Naive thymus-derived CD8-positive, alpha-beta T cell (primary cell): ENCODE results near the gene KIAA1191. TPM values are rescaled to one million over a fixed set of nuclear protein-coding genes. Genes with fewer than 3 reads are reported as not detected.
A peak's percentile ranks its signal among the peaks of the same experiment; 100 is the strongest.

Experiments
- ATAC-seq, 2 donors: fragments of 150-1000 bp; cut with Tn5 transposase in 1 of 2; sonication (Bioruptor Pico), chemical (Tn5 transposase) in 1 of 2; 1 replicate in 1 of 2; 2 replicates in 1 of 2; pipeline ENCODE4 v1.10.0; 2021; ENCODE audit warnings: mild to moderate bottlenecking in 2 of 2, moderate library complexity in 2 of 2
- POLR2A ChIA-PET: fragments of 350-600 bp; sonication (Branson Sonifier 250); formaldehyde crosslinking; loops from one replicate; lab custom pipeline; 2021; ENCODE audit warnings: antibody characterized with exemption; lab: Charles Lee
- DNase-seq, 10 donors: peaks; one replicate each; pipeline versions ENCODE4 v3.0.0 to v3.0.0-alpha.2; 2020 to 2022
- H3K27ac Mint-ChIP-seq, 10 donors: one replicate each; pipeline ENCODE4 v1.8.0; 2020 to 2022; ENCODE audit warnings: mild to moderate bottlenecking in 10 of 10, mixed read lengths in 10 of 10, moderate library complexity in 4 of 10, inconsistent platforms in 1 of 10
- H3K27me3 Mint-ChIP-seq, 5 donors: one replicate each; pipeline ENCODE4 v1.8.0; 2021 to 2022; ENCODE audit warnings: mixed read lengths in 5 of 5
- H3K36me3 Mint-ChIP-seq, 3 donors: one replicate each; pipeline ENCODE4 v1.8.0; 2020 to 2022; ENCODE audit warnings: mixed read lengths in 3 of 3, mild to moderate bottlenecking in 2 of 3, inconsistent platforms in 1 of 3
- H3K4me1 Mint-ChIP-seq, 4 donors: one replicate each; pipeline ENCODE4 v1.8.0; 2021 to 2022; ENCODE audit warnings: mixed read lengths in 4 of 4
- H3K4me3 Mint-ChIP-seq, 10 donors: one replicate each; pipeline ENCODE4 v1.8.0; 2020 to 2022; ENCODE audit warnings: mild to moderate bottlenecking in 10 of 10, mixed read lengths in 10 of 10, moderate library complexity in 6 of 10, inconsistent platforms in 1 of 10
- H3K9me3 Mint-ChIP-seq, 9 donors: one replicate each; pipeline ENCODE4 v1.8.0; 2020 to 2022; ENCODE audit warnings: mixed read lengths in 9 of 9, mild to moderate bottlenecking in 3 of 9, inconsistent platforms in 1 of 9, moderate library complexity in 1 of 9
- polyA plus RNA-seq, 3 donors: library from polyadenylated mRNA; unstranded; fragments of 300-500 nt; fragmentation: Illumina TruSeq; gene quantifications; one replicate each; pipeline ENCODE4 v1.2.3, GENCODE V29; 2021
- total RNA-seq, 8 experiments: library from RNA in 2 of 8; stranded (reverse) in 2 of 8; gene quantifications; one replicate each; pipeline ENCODE4 v1.2.3 and lab custom pipeline; 2021 to 2026

KIAA1191 gene
- total and polyA plus RNA-seq, 5 experiments from 2014 or later: 42.3 to 78.8 (median 50.7) TPM

- no peak for DNase-seq
- H3K4me1 Mint-ChIP-seq: peaks cover 0 to 5% (median 0%) of the 10 kb centered on the region in 4 donors
- no peak overlapping the region for H3K4me3 Mint-ChIP-seq
- peak overlapping the region in 2 of 10 donors; percentile 19 to 24 for H3K27ac Mint-ChIP-seq
- no peak for ATAC-seq
- POLR2A ChIA-PET: no interaction called here
- H3K9me3 Mint-ChIP-seq: no peaks in the 10 kb centered on the region
- H3K36me3 Mint-ChIP-seq: peaks cover 0 to 28% (median 2%) of the 10 kb centered on the region in 3 donors
- H3K27me3 Mint-ChIP-seq: no peaks in the 10 kb centered on the region
Observed at GRCh38 chr5:176373100-176373818, 11.7 kb upstream of the KIAA1191 start.

GRCh38 chr5:176371621-176372539, 10.3 kb upstream of the KIAA1191 start:
- ATAC-seq: no peak
- H3K27me3 Mint-ChIP-seq: no peaks in the 10 kb centered on the region
- H3K27ac Mint-ChIP-seq: peak overlapping the region in 2 of 10 donors; percentile 25 to 31
- H3K4me3 Mint-ChIP-seq: no peak overlapping the region
- H3K9me3 Mint-ChIP-seq: no peaks in the 10 kb centered on the region
- H3K4me1 Mint-ChIP-seq: peaks cover 7 to 10% (median 8%) of the 10 kb centered on the region in 4 donors
- peaks cover 0 to 36% (median 2%) of the 10 kb centered on the region in 3 donors for H3K36me3 Mint-ChIP-seq
- no peak for DNase-seq
- POLR2A ChIA-PET: interaction anchor here (0.9 kb wide), 1 partner anchor 11 kb away, joined by 4 read pairs; no protein-coding TSS in a partner anchor

- Mint-ChIP-seq H3K27ac (no peak overlapping the region), H3K9me3 (no peaks in the 10 kb centered on the region), H3K4me1 (peaks cover 7 to 13% (median 11%) of the 10 kb centered on the region in 4 donors), H3K27me3 (no peaks in the 10 kb centered on the region), H3K4me3 (no peak overlapping the region), H3K36me3 (peaks cover 0 to 36% (median 2%) of the 10 kb centered on the region in 3 donors)
- ATAC-seq (no peak), DNase-seq (no peak)
- POLR2A ChIA-PET: interaction anchor here (0.9 kb wide), 1 partner anchor 8 kb away, joined by 3 read pairs; the partner anchor contains the start of gene KIAA1191
Observed at GRCh38 chr5:176369934-176370711, 8.6 kb upstream of the KIAA1191 start.

DNA sequence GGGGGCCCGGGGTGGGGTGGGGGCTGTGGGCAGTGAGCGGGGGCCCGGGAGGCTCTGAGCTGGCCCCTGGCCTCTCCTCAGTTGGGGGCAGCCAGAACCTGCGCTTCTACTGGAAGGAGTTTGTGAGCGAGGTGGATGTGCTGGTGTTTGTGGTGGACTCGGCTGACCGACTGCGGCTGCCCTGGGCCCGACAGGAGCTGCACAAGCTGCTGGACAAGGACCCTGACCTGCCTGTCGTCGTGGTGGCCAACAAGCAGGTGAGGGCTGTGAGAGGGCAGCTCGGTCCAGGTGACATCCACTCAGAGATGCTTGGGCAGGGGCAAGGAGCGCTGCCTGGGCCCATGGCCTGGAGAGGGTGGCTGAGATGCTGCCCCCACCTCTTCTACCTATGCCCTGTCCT, 7.2 kb upstream of the KIAA1191 start:
- POLR2A ChIA-PET: interaction anchor here (2.5 kb wide), 1 partner anchor 13 kb away, joined by 6 read pairs; no protein-coding TSS in a partner anchor
- no peaks in the 10 kb centered on the region for H3K9me3 Mint-ChIP-seq
- no peaks in the 10 kb centered on the region for H3K27me3 Mint-ChIP-seq
- H3K4me1 Mint-ChIP-seq: peaks cover 7 to 21% (median 15%) of the 10 kb centered on the region in 4 donors
- ATAC-seq (no peak), DNase-seq (no peak)
- H3K27ac Mint-ChIP-seq: no peak overlapping the region
- H3K36me3 Mint-ChIP-seq: peaks cover 0 to 36% (median 2%) of the 10 kb centered on the region in 3 donors
- H3K4me3 Mint-ChIP-seq: no peak overlapping the region

DNA sequence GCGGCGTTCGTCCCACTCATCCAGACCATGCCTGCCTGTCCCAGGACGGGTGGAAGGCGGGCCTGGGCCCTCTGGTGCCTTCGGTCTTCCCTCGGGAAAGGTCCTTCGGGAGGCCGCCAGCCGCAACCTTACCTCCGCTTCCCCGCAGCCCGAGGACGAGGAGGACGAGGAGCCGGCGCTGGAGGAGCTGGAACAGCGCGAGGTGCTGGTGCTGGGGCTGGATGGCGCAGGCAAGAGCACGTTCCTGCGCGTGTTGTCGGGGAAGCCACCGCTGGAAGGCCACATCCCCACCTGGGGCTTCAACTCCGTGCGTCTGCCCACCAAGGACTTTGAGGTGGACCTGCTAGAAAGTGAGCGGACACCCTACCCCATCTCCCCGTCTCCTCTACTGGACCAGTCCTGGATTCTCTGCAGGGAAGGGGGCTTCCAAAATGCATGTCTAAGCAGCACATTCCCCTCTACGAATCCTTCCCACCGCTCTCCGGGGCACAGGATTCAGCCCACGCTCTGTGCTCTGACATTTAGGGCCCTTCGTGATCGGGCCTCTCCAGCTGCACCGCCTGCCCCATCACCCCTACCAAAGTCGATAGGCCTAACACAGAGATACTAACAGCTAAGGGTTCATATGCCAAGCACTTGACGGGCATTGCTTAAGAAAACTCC, 4.8 kb upstream of the KIAA1191 start:
- Mint-ChIP-seq H3K4me1 (peaks cover 14 to 35% (median 23%) of the 10 kb centered on the region in 4 donors), H3K36me3 (peaks cover 0 to 27% (median 0%) of the 10 kb centered on the region in 3 donors), H3K27ac (peak overlapping the region in 9 of 10 donors; percentile 1 to 81 (median 65)), H3K4me3 (peak overlapping the region; percentile 60 to 91 (median 80)), H3K9me3 (no peaks in the 10 kb centered on the region), H3K27me3 (no peaks in the 10 kb centered on the region)
- ATAC-seq: no peak
- POLR2A ChIA-PET: interaction anchor here (0.7 to 2.5 kb wide), 3 partner anchors 11 to 48 kb away, joined by 4 to 9 read pairs (median 6); no protein-coding TSS in a partner anchor
- no peak for DNase-seq

DNA sequence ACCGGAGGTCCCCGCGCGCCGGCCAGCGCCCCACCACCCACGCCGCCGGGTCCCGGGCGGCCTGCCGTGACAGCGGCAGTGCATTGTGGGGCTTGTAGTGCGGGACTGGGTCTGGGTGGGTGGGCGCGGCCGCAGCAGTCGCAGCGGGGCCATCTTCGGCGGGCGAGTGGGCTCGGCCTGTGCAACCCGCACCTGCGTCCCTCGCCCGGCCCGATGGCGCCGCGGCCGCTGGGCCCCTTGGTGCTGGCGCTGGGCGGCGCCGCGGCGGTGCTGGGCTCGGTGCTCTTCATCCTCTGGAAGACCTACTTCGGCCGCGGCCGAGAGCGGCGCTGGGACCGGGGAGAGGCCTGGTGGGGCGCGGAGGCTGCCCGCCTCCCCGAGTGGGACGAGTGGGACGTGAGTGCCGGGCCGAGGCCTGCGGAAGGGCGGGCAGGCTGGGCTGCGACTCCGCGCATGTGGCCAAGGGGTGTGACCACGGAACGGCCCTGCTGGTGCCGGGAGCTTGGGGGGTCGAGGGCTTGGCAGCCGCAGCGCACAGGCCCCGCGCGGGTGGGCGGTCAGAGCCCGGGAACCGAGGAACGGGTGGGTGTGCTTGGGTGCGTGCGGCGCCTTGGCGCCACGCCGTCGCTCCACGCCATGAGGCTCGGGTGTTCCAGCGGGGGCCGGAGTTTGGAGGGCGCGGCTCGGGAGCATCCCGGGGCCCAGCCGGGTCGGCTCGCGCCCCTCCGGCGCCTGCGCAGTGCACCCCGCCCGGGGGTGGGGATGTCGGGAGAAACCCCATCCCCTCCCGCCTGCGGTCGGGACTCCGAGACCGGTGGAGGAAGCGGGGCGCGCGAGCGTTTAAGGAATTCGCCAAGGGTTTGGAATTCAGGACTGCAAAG, 4.0 kb upstream of the KIAA1191 start, which contains the start of gene ARL10:
TSS of gene ARL10 (plus strand) at position 137 of the 881 bp plus-strand sequence. CDS start at position 214, 77 bp downstream.
- H3K36me3 Mint-ChIP-seq: peaks cover 0 to 21% (median 0%) of the 10 kb centered on the region in 3 donors
- peak; percentile 11 to 51 for ATAC-seq
- no peaks in the 10 kb centered on the region for H3K9me3 Mint-ChIP-seq
- H3K4me3 Mint-ChIP-seq: peak within 1 kb of the TSS; percentile 72 to 91 (median 80)
- POLR2A ChIA-PET: interaction anchor here (1.0 to 1.1 kb wide), 2 partner anchors 23 to 49 kb away, joined by 3 to 9 read pairs; partner anchors contain the start of genes HIGD2A and NOP16
- peaks cover 14 to 38% (median 23%) of the 10 kb centered on the region in 4 donors for H3K4me1 Mint-ChIP-seq
- peak within 1 kb of the TSS; percentile 25 to 88 (median 72) for H3K27ac Mint-ChIP-seq
- DNase-seq: peak; percentile 25 to 72 (median 41)
- no peaks in the 10 kb centered on the region for H3K27me3 Mint-ChIP-seq

DNA sequence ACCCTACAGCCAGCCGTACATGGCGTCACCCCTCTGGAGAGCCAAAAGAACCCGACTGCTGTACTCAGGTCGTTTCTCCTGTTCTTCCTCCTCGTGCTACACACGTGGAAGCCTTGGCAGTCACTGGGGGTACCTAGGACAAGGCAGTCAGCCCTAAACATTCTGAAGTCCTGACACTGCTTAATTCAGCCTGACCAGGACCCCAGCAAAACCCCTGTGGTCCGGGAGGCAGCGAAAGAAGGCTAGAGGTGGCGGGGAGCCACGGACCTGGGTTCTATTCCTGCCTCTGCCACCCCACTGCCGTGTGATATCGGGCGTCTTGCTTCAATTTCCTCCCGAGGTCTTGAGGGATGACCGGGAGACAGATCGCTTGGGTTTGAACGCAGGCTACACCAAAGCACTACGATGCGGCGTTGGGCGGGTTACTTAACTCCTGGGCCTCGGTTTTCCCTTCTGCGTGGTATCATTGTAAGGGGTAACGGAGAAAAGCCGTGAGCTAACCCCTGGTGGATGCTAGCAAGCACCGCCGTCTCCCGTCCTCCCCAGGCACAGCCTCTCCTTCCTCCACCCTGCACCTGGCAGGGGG, 3.3 kb upstream of the KIAA1191 start:
- DNase-seq (peak in 2 of 10 donors; percentile 45 to 63), ATAC-seq (no peak)
- H3K4me1 Mint-ChIP-seq: peaks cover 14 to 41% (median 24%) of the 10 kb centered on the region in 4 donors
- H3K27me3 Mint-ChIP-seq: no peaks in the 10 kb centered on the region
- H3K36me3 Mint-ChIP-seq: peaks cover 0 to 16% (median 0%) of the 10 kb centered on the region in 3 donors
- peak overlapping the region; percentile 70 to 85 (median 78) for H3K4me3 Mint-ChIP-seq
- POLR2A ChIA-PET: interaction anchor here (1.0 to 1.1 kb wide), 2 partner anchors 23 to 49 kb away, joined by 3 to 9 read pairs; partner anchors contain the start of genes HIGD2A and NOP16
- H3K9me3 Mint-ChIP-seq: no peaks in the 10 kb centered on the region
- peak overlapping the region in 9 of 10 donors; percentile 25 to 88 (median 71) for H3K27ac Mint-ChIP-seq

DNA sequence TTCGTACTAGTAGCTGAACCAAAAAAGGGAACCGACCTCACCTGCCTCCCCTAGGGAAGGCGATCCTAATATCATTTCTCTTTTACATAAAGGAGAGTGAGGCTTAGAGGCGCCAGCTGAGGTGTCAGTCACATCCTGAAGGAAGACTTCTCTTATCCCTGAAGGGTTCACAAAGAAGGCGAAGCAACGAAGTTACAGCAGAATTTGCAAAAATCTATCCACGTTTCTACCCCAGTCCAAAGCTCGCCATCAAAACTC, 598 bp upstream of the KIAA1191 start:
- peaks cover 16 to 57% (median 36%) of the 10 kb centered on the region in 4 donors for H3K4me1 Mint-ChIP-seq
- POLR2A ChIA-PET: interaction anchor here (0.6 to 4.0 kb wide), 12 partner anchors 9 to 665 kb away, joined by 3 to 58 read pairs (median 4); partner anchors contain the start of genes FAF2, HIGD2A, NOP16 and RNF44
- peak overlapping the region; percentile 91 to 99 (median 98) for H3K27ac Mint-ChIP-seq
- peaks cover 0 to 20% (median 2%) of the 10 kb centered on the region in 3 donors for H3K36me3 Mint-ChIP-seq
- no peaks in the 10 kb centered on the region for H3K9me3 Mint-ChIP-seq
- DNase-seq (no peak), ATAC-seq (no peak)
- peak overlapping the region; percentile 94 to 99 (median 97) for H3K4me3 Mint-ChIP-seq
- H3K27me3 Mint-ChIP-seq: no peaks in the 10 kb centered on the region

GRCh38 chr5:176360894-176361436, 599 bp downstream of the KIAA1191 start:
- DNase-seq (peak in 1 of 10 donors; percentile 8), ATAC-seq (no peak)
- Mint-ChIP-seq H3K4me3 (peak overlapping the region; percentile 94 to 99 (median 97)), H3K9me3 (no peaks in the 10 kb centered on the region), H3K27me3 (no peaks in the 10 kb centered on the region), H3K36me3 (peaks cover 0 to 28% (median 2%) of the 10 kb centered on the region in 3 donors), H3K27ac (peak overlapping the region; percentile 86 to 99 (median 98)), H3K4me1 (peaks cover 13 to 61% (median 38%) of the 10 kb centered on the region in 4 donors)
- POLR2A ChIA-PET: interaction anchor here (0.6 to 4.0 kb wide), 10 partner anchors 11 to 286 kb away, joined by 3 to 58 read pairs (median 4); partner anchors contain the start of genes HIGD2A, NOP16 and RNF44

DNA sequence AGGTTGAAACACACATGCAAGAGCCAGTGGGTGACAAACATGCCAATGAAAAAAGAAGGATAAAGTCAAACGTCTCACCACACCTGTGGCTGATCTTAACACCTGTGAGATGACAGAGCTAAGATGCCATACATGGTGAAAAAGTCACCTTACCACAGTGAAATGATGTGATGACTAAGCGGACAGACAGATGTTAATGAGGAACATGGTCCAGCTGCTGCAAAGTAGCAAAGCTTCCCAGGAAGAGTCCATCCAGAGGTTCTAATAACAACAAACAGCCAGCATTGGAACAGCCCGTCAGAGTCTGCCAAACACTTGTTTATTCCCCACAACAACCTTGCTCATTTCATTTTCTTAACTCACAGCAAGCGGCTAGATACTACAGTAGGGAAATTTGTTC, 1.9 kb downstream of the KIAA1191 start:
- DNase-seq (no peak), ATAC-seq (no peak)
- no peaks in the 10 kb centered on the region for H3K27me3 Mint-ChIP-seq
- peaks cover 0 to 39% (median 6%) of the 10 kb centered on the region in 3 donors for H3K36me3 Mint-ChIP-seq
- peaks cover 17 to 67% (median 40%) of the 10 kb centered on the region in 4 donors for H3K4me1 Mint-ChIP-seq
- POLR2A ChIA-PET: interaction anchor here (1.0 to 4.0 kb wide), 3 partner anchors 29 to 177 kb away, joined by 3 to 58 read pairs (median 3); partner anchors contain the start of genes HIGD2A, NOP16 and RNF44
- no peaks in the 10 kb centered on the region for H3K9me3 Mint-ChIP-seq
- peak overlapping the region in 9 of 10 donors; percentile 19 to 80 (median 56) for H3K27ac Mint-ChIP-seq
- H3K4me3 Mint-ChIP-seq: peak overlapping the region; percentile 49 to 85 (median 74)
